Mesodermal cell (in vitro differentiated cells): ENCODE results near the gene KLHDC1.

Experiments used
- H3K27ac ChIP-seq: 2 replicates; pipeline ENCODE4 v1.7.0; 2013; ENCODE audit warnings: mild to moderate bottlenecking, low read depth, low read length, moderate library complexity; ENCODE audit not compliant: severe bottlenecking
- H3K36me3 ChIP-seq: 2 replicates; pipeline ENCODE4 v1.7.1; 2013; ENCODE audit warnings: mild to moderate bottlenecking, low read length, moderate library complexity; ENCODE audit not compliant: control insufficient read depth, insufficient read depth
- H3K4me1 ChIP-seq: one replicate; pipeline ENCODE4 v1.7.1; 2013; ENCODE audit warnings: mild to moderate bottlenecking, low read length; ENCODE audit not compliant: insufficient read depth, control insufficient read depth, poor library complexity, severe bottlenecking
- H3K4me3 ChIP-seq: 2 replicates; pipeline ENCODE4 v1.7.0; 2013; ENCODE audit warnings: low read length, control low read depth, mild to moderate bottlenecking; ENCODE audit not compliant: insufficient read depth, poor library complexity, severe bottlenecking; ENCODE audit errors: extremely low read depth
- H3K9me3 ChIP-seq: 2 replicates; pipeline ENCODE4 v1.7.1; 2013; ENCODE audit warnings: mild to moderate bottlenecking, low read length, moderate library complexity; ENCODE audit not compliant: control insufficient read depth
- WGBS, 2 experiments: methylation state at CpG; one replicate each; pipeline ENCODE4 v1.1.5; 2013; ENCODE audit warnings: missing lambda C conversion rate in 2 of 2; ENCODE audit not compliant: insufficient coverage in 2 of 2; 5-methylcytosine and 5-hydroxymethylcytosine counted together

Gene KLHDC1

DNA sequence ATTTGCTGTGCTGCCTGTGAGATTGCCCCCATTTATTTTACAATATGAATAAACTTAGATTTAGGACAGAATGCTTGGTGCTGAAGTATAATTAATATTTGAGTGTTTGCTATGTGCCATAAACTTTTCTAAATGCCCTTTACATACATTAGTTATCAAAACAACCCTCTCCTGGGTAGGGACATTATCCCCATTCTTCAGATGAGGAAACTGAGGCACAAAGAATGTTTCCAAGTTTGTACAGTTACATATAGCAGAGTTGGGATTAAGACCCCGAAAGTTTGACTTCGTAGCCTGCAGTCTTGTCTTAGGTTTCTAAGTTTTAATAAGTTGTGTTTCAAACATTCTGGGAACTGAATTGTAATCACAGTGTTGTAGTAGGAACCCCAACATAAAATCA is 93.4 kb downstream of the KLHDC1 start:
- Histone ChIP-seq H3K4me3 (no peak overlapping the region), H3K27ac (no peak overlapping the region), H3K36me3 (peaks cover 88% of the 10 kb centered on the region), H3K4me1 (no peaks in the 10 kb centered on the region), H3K9me3 (no peaks in the 10 kb centered on the region)
- WGBS, 2 experiments = 100% methylated on average over 2 of the region's 2 CpGs; no CpG with 5 or more reads in 1 of the 2 experiments

DNA sequence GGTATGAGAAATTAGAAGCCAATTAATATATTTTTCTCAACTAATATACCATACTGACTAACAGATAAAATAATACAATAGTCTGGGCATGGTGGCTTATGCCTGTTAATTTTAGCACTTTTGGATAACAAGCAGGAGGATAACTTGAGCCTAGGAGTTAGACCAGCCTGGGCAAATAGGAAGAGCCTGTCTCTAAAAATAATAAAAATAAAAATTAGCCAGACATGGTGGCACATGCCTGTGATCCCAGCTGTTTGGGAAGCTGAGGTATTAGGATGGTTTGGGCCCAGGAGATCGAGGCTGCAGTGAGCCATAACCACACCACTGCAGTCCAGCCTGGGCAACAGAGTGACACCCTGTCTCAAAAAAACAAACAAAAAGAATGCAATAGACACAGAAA is 99.7 kb downstream of the KLHDC1 start:
- no peak overlapping the region for H3K27ac ChIP-seq
- H3K9me3 ChIP-seq = no peaks in the 10 kb centered on the region
- WGBS, 2 experiments = 0% methylated on average over 1 of the region's 1 CpG; no CpG with 5 or more reads in 1 of the 2 experiments
- H3K4me1 ChIP-seq = no peaks in the 10 kb centered on the region
- no peak overlapping the region for H3K4me3 ChIP-seq
- peaks cover 93% of the 10 kb centered on the region for H3K36me3 ChIP-seq

DNA sequence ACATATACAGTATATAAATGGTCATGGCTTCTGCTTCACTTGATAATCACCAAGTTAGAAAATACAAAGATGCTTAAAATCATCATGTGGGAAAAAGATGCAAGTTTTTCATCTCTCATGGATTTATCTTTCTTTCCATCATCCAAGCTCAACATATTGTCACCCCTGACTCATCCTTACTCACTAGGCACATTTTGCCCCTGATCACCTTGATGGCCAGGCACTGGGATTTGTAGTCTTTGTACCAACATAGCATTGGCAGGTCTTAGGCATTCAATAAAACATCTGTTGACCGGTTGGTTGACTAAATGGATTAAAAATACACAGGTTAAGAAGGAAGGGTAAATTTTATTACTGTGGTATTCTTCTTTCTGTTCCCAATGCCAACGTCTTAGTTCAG is 103.1 kb downstream of the KLHDC1 start:
- Histone ChIP-seq H3K9me3 (no peaks in the 10 kb centered on the region), H3K27ac (no peak overlapping the region), H3K36me3 (peaks cover 96% of the 10 kb centered on the region), H3K4me1 (no peaks in the 10 kb centered on the region), H3K4me3 (no peak overlapping the region)
- no CpG with 5 or more reads among the region's 2 CpGs for WGBS, 2 experiments
